Measurements from ENCODE around the gene TXNDC2.

The TXNDC2 gene

DNA sequence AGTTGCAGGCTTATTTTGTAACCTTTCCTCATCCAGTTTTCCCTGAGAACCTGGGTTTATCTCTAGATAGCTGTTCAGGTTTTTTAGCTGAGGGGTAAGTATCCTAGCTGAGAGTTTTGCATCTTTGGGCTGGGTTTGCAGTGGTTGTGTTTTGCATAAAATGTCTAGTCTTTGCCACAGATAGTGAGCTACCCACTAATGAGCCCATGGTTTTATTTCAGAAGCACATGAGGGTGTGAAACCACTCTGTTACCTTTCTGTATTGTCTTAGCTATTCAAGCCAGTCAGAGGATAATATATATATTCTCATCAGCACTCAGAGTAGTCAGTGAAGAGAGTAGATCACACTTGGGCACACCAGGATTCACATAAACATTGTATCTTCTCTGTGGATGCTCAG, 24.6 kb upstream of the TXNDC2 start:
- DNase-seq, result no peak

DNA sequence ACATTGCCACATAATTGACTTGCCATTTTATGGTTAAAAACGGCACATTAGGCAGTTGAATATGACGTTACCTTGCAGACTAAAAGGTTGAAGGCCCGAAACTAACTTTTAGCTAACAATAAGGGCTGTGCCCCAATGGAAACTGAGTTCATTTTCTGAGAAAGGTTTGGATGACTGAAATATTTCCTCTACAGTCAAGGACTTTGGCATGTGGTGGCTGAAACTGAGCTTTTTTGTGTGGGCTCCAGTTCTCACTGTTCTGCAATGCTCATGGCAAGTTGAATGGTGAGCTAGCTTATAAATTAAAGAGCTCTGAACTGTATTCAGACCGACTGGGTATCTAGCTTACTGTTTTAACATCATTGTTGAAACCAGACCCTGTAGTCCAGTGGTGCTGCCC, 23.8 kb upstream of the TXNDC2 start:
- no peak for DNase-seq

DNA sequence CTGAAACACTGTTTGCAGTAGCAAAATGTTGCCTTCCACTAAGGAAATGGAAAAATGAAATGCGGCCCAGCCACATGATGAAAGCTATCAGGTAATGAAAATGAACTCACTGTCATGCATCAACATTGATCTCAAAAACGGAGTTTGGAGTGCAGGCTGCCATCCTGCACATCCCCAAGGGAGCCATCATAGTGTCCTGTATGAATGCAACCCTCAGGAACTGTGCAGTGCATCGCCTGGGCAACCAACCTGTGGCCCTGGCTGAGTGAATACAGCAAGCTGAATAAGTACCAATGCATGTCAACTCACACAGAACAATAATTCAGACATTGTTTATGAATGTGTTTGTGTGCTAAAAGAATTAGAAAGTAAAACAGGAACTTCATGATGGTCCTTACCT, 23.1 kb upstream of the TXNDC2 start:
- DNase-seq, result no peak

DNA sequence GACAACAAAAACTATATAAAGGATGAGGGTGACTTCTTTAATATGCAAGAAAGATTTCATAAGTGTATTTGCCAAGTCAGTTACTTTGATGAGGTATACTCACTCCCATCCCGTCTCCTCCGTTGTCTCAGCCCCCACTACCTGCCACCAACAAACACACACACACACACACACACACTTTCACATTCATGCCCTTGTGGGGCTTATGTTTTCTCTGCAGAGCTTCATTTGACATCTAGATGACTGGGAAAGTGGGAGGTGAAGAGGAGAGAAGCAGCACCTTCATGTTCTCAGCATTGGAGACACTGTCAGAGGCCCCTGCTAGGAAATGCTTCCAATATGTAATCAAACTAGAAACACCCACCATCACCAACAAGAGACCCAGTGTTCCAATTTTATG, 22.5 kb upstream of the TXNDC2 start:
- DNase-seq, result no peak

DNA sequence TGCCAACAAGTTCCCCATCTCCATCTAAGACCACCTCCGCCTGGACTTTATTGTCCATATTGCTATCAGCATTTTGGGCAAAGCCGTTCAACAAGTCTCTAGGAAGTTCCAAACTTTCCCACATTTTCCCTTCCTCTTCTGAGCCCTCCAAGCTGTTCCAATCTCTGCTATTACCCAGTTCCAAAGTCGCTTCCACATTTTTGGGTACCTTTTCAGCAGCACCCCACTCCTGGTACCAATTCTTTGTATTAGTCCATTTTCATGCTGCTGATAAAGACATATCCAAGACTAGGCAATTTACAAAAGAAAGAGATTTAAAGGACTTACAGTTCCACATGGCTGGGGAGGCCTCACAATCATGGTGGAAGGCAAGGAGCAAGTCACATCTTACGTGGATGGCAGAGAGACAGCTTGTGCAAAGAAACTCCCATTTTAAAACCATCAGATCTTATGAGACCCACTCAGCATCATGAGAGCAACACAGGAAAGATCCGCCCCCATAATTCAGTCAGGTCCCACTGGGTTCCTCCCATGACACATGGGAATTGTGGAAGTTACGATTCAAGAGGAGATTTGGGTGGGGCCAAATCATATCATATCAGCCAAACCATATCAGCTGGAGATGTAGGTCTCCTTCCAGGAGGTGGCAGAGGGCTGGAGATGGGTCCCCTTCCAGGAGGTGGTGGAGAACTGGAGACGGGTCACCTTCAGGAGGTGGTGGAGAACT, 19.8 kb upstream of the TXNDC2 start:
- no peak for DNase-seq

DNA sequence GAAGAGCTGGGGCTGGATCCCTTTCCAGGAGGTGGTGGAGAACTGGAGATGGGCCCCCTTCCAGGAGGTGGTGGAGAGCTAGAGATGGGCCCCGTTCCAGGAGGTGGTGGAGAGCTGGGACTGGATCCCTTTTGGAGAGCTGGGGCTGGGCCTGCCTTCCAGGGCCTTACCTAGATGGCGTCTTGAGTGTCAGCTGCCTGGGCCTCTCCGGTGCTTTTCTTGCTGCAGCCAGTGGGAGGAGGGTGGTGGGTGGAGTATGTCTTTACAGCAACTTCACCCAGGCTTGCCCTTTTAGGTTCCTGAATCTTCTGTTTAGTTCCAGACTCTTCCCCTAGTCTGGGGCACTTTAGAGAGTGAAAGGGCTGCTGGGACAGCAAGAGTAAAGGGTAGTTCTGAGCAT, 19.1 kb upstream of the TXNDC2 start:
- DNase-seq, result no peak

DNA sequence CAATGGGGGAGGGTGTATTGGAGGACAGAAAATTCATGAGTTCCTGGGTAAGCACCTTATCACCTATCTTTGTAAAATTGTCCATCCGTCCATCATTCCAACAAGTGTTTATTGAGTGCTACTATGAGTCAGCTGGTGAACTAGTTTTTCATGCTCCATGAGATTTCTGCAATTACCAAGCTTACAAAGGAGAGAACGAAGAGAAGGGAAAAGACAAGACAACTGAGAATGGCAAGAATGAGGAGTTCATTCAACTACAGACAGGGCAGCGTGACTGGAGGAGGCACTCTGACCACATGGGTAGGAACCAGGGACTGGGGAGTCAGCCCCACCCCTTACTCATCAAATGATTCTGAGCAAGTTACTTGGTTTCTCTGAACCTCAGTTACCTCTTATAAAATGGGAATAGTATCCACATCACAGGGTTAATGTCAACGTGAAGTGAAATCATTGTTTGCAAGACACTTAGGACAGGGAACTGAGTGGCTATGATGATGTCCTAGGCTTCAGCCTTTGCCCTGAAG, 18.6 kb upstream of the TXNDC2 start:
- no peak for DNase-seq

DNA sequence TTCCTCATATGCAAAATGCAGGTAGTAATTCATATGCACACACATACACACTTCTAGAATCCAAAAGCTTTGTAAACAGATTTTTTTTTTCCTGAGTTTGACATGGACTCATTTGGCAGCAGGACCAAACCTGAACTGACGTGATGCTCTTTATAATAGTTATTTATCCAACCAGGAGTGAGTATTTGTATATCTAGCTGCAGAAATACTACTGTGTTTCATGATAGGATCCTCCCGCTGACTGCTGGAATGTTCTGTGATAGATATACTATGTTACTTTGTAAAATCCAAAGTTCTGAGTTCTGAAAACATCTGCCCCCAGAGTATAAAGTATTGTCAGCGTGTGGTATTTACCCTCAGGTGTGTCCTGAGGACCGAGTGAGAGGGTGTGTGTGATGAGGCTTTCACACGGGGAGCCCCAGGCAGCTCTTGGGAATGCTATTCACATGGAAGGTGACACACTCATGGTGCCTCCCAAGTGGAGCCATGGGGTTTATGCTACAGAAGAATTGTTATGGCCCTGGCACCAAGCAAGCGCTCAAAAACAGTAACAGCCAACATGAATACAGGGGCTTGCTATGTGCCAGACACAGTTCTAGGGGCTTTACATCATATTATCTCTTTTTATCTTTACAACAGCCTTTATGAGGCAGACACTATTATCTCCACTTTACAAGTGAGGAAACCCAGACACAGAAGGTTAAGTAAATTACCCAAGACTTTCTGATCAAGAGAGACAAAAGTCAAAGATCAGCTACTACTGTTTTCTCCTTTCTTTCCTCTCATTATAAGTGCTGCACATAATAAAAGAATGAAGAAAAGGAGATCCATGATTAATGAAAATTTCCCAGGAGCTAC, 16.7 kb upstream of the TXNDC2 start:
- DNase-seq, result no peak

DNA sequence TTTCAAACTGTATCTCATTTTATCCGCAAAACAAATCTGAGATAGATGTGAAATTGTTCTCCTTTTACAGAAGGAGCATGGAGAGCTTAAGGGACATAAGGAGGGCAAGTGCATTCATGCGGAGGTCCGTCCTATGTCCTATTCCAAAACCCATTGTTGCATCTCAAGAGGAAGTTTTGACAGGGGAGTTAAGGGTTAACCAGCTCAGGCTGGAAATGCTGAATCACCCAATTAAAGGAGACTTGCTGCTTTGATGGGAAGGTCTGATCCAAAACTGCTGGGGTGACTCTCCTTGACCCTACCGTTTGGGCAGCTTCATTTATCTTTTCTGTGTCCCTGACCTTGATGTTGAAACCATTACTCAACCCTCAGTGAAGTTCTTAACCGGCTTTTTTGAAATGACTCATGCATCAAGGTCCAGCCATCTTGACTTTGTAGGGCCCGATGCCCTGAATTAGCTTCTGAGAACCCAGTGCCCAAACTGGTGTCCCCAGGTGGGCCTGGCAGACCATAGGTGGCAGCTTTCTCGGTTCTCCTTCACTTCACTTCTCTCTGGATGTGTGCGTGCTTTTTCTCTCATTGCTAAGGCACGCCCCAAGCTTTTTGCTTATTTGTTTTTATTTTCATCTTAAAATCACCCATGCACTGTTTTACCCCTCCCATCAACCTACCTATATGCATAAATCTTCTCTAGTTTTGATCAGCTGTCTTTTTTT, 15.9 kb upstream of the TXNDC2 start:
- DNase-seq, result no peak

DNA sequence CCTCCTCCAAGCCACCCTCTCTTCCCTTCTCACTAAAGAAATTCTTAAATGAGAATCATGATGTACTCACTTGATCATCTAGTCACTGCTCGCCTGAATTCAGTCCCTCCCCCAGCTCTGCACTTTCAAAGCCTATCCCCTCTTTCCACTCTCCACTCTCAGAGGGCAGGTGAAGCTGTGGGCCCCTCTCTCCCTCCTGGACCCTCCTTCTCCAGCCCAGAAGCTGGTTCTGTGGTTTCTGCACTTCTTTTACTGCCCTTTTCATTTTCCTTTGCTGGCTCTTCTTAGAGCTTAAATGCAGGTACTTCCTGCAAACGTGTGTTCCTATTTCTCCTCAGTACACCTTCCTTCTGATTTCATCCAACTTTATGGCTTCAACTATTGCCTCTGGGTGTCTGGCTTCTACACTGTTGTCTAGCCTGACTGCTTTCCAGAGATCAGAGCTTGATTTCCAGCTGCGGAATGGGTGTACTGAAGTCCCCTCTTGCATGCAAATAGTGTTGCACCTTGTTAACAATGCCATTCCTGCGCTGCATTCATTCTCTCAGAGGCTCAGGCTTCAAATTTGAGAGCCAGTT, 15.3 kb upstream of the TXNDC2 start:
- no peak for DNase-seq

DNA sequence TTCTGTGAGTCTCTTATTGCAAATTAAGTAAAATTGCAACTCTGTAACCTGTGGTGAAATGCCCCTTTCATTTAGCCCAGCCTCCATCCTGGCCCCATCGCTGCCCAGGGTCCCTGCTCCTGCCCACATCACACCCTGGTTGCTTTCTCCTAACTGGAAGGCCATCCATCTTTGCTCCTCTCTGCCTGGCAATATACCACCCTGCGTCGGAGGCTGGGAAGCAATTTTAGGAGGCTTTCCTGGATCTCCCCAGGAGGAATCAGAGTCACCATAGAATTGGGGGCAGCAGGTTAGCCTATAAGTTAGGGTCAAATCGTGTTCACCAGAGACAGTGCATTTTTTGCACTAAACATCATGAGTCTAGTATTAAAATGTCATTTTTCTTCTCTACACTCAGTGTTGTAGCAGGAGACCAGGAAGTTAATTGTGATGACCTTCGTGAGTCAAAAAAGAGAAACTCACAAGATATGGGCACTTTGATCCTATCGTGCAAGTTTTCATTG, 14.5 kb upstream of the TXNDC2 start:
- DNase-seq, result no peak

DNA sequence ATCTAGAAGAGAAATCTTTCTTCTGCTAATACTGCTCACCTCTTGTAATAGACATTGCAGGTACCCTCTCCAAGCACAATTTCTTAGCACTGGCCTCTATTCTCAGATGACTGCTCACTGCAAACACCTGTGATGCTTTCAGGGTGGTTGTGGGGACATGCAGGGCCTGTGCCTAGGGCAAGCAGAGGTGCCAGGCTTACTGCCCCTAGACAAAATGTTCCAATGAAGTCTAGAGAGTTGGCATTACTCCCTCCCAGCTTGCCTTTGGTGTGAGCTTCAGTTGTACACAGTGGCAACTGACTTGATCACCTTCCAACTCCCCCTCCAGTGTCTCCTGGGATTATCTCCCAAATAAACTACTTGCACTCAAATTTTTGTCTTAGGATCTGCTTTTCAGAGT, 12.9 kb upstream of the TXNDC2 start:
- DNase-seq, result no peak

DNA sequence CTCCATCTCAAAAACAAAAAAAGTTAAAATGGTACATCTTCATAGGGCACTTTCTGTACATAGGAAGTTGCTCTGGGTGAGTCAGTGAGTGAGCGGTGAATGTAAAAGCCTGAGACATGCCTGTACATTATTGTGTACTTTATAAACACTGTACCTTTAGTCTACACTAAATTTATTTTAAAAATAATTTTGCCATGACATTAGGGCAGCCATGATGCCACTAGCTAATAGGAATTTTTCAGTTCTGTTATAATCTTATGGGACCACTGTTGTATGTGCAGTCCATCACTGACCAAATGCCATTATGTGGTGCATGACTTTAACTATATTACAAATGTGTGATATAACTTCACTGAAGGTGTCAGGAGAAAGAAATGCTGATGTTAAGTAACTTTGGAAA, 11.0 kb upstream of the TXNDC2 start:
- no peak for DNase-seq

DNA sequence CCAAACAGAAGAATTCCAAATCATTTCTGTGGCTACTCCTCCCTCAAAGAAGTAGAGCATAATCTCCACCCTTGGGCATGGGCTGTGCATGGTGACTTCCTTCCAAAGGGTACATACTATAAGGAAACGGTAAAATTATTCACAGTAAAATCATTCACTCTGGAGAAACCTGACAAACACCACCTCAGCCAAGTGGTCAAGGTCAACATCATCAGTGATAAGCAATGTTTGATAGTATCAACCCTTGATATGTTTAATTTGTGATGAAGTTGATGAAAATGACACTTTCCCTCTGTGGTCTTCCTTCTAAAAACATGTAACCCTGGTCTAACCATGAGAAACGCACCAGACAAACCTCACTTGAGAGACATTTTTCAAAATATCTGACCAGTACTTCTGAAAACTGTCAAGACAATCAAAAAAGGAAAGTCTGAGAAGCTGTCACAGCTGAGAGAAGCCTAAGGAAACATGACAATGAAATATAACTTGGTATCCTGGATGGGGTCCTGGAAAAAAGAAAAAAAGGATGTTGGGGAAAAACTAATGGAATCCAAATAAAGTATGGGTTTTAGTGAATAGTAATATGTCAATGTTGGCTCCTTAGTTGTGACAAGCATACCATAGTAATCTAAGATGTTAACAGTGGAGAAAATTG, 9.4 kb upstream of the TXNDC2 start:
- DNase-seq, result no peak

DNA sequence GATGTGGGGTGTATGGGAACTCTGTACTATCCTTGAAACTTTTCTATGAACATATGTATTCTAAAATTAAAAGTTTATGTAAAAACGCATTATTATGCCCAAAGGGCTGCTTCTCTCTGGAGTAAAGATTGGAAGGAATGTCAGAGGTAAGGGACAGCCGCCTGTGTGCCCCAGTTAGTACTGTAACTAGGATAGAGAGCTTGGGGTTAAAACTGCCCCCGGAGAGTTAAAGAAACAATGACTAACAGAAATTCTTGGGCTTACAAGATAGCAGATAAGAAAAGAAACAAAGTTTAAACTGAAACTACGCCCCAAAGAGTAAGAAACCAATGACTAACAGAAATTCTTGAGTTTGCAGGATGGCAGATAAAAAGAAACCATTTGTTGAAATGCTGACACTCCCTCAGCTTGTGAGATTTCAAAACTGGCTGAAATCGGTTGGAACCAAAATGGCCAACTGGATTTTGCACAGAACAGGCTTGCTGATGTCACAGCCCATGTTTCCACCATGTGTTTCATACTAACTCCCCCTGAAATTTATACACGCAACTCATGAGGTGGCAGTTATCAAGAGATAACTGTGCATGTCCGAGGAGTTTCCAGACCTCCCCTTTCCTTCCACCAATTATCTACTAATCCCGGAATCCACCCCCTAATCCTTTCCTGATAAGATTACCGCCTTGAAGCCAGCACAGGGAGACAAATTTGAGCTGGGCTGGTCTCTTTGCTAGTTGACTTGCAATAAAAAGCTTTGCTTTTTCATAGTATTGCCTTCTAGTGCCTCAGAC, 8.7 kb upstream of the TXNDC2 start:
- no peak for DNase-seq

DNA sequence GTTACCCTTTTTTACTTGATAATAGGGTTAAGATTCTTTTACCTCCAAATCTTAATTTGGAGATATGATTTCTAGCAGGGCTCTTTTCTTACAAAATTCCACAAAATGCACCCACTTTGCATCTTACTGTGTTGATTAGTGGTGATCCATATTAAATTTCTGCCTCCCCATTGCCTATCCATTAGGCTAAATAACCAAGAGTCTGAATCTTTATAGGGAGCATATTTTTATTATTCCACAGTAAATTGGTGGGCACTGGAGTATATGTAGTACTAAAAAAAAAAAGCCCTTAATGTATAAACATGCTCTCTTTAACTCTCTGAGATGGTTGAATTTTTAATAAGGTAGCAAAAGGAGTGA, 8.1 kb upstream of the TXNDC2 start:
- DNase-seq, result no peak

DNA sequence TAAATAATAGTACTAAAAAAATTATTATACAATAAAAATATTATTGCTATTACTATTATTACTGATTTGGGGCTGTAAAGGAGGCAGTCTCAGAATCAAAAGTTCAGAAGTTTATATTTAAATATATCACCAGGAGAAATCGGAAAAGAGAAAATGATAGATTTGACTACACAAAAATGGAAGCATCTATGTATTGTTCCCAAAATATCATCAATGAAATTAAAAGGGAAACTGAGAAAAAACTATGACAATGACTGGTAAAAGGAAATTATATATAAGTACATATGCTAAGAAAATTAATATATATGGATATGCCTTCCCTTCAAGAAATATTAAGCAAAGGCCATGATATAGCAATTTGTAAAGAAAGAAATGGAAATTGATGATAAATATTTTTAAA, 7.7 kb upstream of the TXNDC2 start:
- no peak for DNase-seq

DNA sequence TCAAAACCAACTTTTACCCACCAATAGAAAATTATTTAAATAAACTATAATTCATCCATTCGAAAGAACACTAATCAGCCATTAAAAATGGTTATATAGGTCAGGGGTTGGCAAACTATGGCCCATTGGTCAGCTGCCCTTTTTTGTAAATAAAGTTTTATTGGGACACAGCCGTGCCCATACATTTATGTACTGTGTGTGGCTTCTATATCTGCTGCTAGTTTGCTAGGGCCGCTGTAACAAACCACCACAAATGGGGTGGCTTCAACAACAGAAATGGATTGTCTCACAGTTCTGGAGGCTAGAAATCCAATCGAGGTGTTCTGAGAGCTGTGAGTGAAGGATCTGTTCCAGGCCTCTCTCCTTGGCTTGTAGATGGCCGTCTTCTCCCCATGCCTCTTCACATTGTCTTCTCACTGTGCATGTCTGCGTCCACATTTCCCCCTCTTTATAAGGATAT, 7.0 kb upstream of the TXNDC2 start:
- DNase-seq, result no peak

DNA sequence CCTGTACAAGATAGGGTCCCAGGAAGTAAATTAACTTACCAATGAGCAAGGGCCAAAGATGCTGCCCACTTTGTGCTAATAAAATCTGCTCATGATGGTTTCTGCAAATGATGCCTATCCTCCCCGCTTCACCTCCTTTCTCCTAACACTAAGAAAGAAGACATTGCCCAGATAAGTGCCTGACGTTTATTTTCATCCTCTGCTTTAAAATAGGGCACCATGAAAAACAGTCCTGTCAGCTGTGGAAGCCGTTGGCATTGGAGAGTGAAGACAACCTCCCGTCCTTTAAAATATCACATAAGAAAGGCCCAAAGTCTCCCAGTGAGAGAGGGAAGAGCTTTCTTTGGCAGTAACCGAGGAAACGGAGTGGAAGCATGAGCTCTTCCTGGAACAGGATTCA, 1.7 kb upstream of the TXNDC2 start:
- no peak for DNase-seq

DNA sequence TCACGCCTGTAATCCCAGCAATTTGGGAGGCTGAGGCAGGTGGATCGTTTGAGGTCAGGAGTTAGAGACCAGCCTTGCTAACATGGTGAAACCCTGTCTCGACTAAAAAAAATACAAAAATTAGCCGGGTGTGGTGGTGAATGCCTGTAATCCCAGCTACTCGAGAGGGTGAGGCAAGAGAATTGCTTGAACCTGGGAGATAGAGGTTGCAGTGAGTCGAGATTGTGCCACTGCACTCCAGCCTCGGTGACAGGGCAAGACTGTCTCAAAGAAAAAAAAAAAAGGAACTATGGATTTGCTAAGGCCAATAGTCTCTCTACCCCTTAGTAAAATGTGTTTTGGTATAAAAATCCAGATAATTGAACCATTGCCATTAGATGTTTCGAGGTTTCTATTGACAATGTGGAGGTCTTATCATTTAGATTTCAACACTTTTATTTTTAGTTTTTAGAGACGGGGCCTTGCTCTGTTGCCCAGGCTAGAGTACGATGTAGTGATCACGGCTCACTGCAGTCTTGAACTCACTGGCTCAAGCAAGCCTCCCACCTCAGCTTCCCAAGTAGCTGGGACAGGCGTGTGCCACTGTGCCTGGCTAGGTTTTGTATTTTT, 1.1 kb upstream of the TXNDC2 start:
- no peak for DNase-seq

DNA sequence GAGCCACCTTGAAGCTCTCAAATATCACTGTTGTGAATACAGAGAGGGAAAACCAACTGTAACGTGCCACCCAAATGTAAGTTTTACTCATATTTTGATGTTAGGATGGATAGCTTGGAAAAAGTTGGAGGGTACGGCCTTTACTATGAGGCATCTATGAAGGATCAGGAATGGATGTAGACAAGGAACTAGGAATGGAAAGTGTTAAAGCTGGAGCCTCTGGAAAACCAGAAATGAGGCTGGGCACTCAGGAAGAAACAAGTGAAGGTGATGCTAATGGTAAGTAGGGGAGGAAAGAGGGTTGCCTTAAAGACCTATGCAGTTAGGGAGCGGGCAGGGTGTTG, 204 bp downstream of the TXNDC2 start:
- DNase-seq, result no peak

Measured in CD4-positive, alpha-beta T cell treated with Interleukin-4 for 1 hour (primary cell).